PFSK-1 (cell line): ENCODE data around the gene ARL9.

Experiments
- FOXP2 ChIP-seq: optimal IDR thresholded peaks from 2 replicates; pipeline ENCODE3; 2011; ENCODE audit warnings: borderline replicate concordance, control low read depth, inconsistent platforms; ENCODE audit not compliant: insufficient read depth; ENCODE audit errors: extremely low read length, extremely low read depth
- POLR2AphosphoS5 ChIP-seq: IDR thresholded peaks from 2 replicates; pipeline ENCODE4 v1.6.1; 2012; ENCODE audit warnings: low read depth, mild to moderate bottlenecking, control low read depth, low read length, moderate library complexity
- SIN3A ChIP-seq: IDR thresholded peaks from 2 replicates; pipeline ENCODE4 v1.6.1; 2012; ENCODE audit warnings: mild to moderate bottlenecking, low read length, moderate library complexity, borderline replicate concordance; ENCODE audit not compliant: insufficient read depth
- TAF1 ChIP-seq: IDR thresholded peaks from 2 replicates; pipeline ENCODE4 v1.6.1; 2012; ENCODE audit warnings: low read length, control low read depth, borderline replicate concordance; ENCODE audit not compliant: insufficient read depth
- TF ChIP-seq, protein P1 (sequence below), 2 experiments: IDR thresholded peaks; 2 replicates each; pipeline versions ENCODE4 v1.6.1 to v1.8.0; 2011 to 2012; ENCODE audit warnings: low read depth in 2 of 2, low read length in 2 of 2, control low read depth in 1 of 2, inconsistent platforms in 1 of 2, mild to moderate bottlenecking in 1 of 2, moderate library complexity in 1 of 2; ENCODE audit not compliant: insufficient read depth in 1 of 2

- TF ChIP-seq, protein P1, sequence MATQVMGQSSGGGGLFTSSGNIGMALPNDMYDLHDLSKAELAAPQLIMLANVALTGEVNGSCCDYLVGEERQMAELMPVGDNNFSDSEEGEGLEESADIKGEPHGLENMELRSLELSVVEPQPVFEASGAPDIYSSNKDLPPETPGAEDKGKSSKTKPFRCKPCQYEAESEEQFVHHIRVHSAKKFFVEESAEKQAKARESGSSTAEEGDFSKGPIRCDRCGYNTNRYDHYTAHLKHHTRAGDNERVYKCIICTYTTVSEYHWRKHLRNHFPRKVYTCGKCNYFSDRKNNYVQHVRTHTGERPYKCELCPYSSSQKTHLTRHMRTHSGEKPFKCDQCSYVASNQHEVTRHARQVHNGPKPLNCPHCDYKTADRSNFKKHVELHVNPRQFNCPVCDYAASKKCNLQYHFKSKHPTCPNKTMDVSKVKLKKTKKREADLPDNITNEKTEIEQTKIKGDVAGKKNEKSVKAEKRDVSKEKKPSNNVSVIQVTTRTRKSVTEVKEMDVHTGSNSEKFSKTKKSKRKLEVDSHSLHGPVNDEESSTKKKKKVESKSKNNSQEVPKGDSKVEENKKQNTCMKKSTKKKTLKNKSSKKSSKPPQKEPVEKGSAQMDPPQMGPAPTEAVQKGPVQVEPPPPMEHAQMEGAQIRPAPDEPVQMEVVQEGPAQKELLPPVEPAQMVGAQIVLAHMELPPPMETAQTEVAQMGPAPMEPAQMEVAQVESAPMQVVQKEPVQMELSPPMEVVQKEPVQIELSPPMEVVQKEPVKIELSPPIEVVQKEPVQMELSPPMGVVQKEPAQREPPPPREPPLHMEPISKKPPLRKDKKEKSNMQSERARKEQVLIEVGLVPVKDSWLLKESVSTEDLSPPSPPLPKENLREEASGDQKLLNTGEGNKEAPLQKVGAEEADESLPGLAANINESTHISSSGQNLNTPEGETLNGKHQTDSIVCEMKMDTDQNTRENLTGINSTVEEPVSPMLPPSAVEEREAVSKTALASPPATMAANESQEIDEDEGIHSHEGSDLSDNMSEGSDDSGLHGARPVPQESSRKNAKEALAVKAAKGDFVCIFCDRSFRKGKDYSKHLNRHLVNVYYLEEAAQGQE (IDR thresholded peaks at IDR 0.05; ENCODE audit: insufficient read depth in 1 of 2, low read depth in 2 of 2, low read length in 2 of 2), result no peak
- no peak for TF ChIP-seq POLR2AphosphoS5
- TF ChIP-seq TAF1, result no peak
- TF ChIP-seq SIN3A, result no peak
- TF ChIP-seq FOXP2, result no peak
Observed at GRCh38 chr4:56465599-56466295, 39.8 kb upstream of the ARL9 start.
